ENCODE results near the gene ATF5.

GRCh38 chr19:49949742-49950589 is 21.0 kb downstream of the ATF5 start:
- TF ChIP-seq CTCF (IDR thresholded peaks at IDR 0.05; ENCODE audit: insufficient read depth, low read depth, low read length) (no peak), EZH2 (IDR thresholded peaks at IDR 0.05; ENCODE audit: insufficient read depth, low read length) (no peak)

All from astrocyte (in vitro differentiated cells and primary cell).